Psoas muscle (tissue), 8 donors: ENCODE results near the gene CACUL1. TPM values are rescaled to one million over a fixed set of nuclear protein-coding genes. Genes with fewer than 3 reads are reported as not detected.

Experiments used
- ATAC-seq, 4 donors: fragments of 200-7000 bp; cut with Tn5 transposase; one replicate each; pipeline ENCODE4 v1.9.1; 2020; ENCODE audit warnings: moderate library complexity in 3 of 4, mild to moderate bottlenecking in 2 of 4
- DNase-seq, 2 donors: peaks; one replicate each; pipeline ENCODE4 v3.0.0-alpha.2; 2020
- H3K27ac ChIP-seq: fragments of 200-600 bp; one replicate; pipeline ENCODE4 v1.8.0; 2022
- H3K27me3 ChIP-seq, 3 donors: fragments of 200-600 bp in 1 of 3; one replicate each; pipeline versions ENCODE4 v1.6.1 to v1.8.0; 2013 to 2022; ENCODE audit warnings: low read length in 2 of 3, mild to moderate bottlenecking in 2 of 3, moderate library complexity in 1 of 3; ENCODE audit not compliant: insufficient read depth in 3 of 3
- H3K36me3 ChIP-seq, 2 donors: fragments of 200-600 bp in 1 of 2; one replicate each; pipeline versions ENCODE4 v1.6.1 to v1.8.0; 2013 to 2022; ENCODE audit warnings: low read depth in 1 of 2, mild to moderate bottlenecking in 1 of 2, moderate library complexity in 1 of 2; ENCODE audit not compliant: insufficient read depth in 1 of 2
- H3K4me1 ChIP-seq: fragments of 200-600 bp; one replicate; pipeline ENCODE4 v1.8.0; 2022
- H3K4me3 ChIP-seq: fragments of 200-600 bp; one replicate; pipeline ENCODE4 v1.8.0; 2022; ENCODE audit warnings: mild to moderate bottlenecking
- H3K9me3 ChIP-seq: fragments of 200-600 bp; one replicate; pipeline ENCODE4 v1.8.0; 2022
- CTCF ChIP-seq: fragments of 200-600 bp; IDR thresholded peaks from one replicate; pipeline ENCODE4 v1.8.0; 2022; ENCODE audit warnings: antibody characterized with exemption
- WGBS, 3 donors: extraction: QIAGEN DNeasy Blood & Tissue Kit; methylation state at CpG; one replicate each; pipeline versions ENCODE4 v1.1.6 to v1.1.7; 2013; 5-methylcytosine and 5-hydroxymethylcytosine counted together
- intact Hi-C, 2 donors: fragments of 100-400 bp; cut with DNase I; formaldehyde crosslinking; loops; one replicate each; pipeline versions ENCODE4 v1.11.0 to v1.14.2; 2022
- polyA plus RNA-seq, 3 donors: library from polyadenylated mRNA; stranded (reverse); fragments of 200-250 nt; gene quantifications; one replicate each; pipeline ENCODE4 v1.2.3, GENCODE V29; 2013
- total RNA-seq, 4 donors: library from RNA; stranded (reverse); fragmentation: NEBNext Ultra II Directional in 2 of 4; extraction: Animal tissue kit (Norgen Biotek cat#: 25700) in 2 of 4; gene quantifications; one replicate each; pipeline versions ENCODE4 v1.2.1 to v1.2.4, GENCODE V29; 2021 to 2023
- donor health status: healthy with polysubstance abuse.
- donor health status: DM: no; HTN: no; CAD: no; lungs with moderate emphysema.
- donor health status: Bipolar disorder and iron deficiency.
- donor health status: healthy.
- donor health status: DM: yes; HTN: yes; CAD: no.
- donor health status: DM: no; HTN: no; CAD: no.
- donor health status: DM: no; HTN: no; CAD: no.
- donor health status: DM: yes; HTN: yes; CAD: no.

CACUL1 gene
- total and polyA plus RNA-seq, 7 donors, result 5.9 to 41.0 (median 22.1) TPM

- H3K9me3 ChIP-seq, result no peaks in the 10 kb centered on the region
- DNase-seq (no peak), ATAC-seq (peak in 3 of 4 donors; percentile 51 to 71 (median 56))
- intact Hi-C loops, result no loop called here
- H3K36me3 ChIP-seq, result peaks cover 2 to 75% of the 10 kb centered on the region in 2 donors
- no peak overlapping the region for H3K4me3 ChIP-seq
- H3K27me3 ChIP-seq, result no peaks in the 10 kb centered on the region
- no peaks in the 10 kb centered on the region for H3K4me1 ChIP-seq
- 52 to 64% (median 55%) methylated on average over 4 of the region's 4 CpGs for WGBS, 3 donors
- H3K27ac ChIP-seq, result no peak overlapping the region
- no peak for TF ChIP-seq CTCF
Observed at GRCh38 chr10:118689070-118689858, 65.5 kb downstream of the CACUL1 start.

- no peak overlapping the region for H3K27ac ChIP-seq
- no peak overlapping the region for H3K4me3 ChIP-seq
- H3K36me3 ChIP-seq, result peaks cover 2 to 77% of the 10 kb centered on the region in 2 donors
- TF ChIP-seq CTCF, result no peak
- no peaks in the 10 kb centered on the region for H3K9me3 ChIP-seq
- H3K4me1 ChIP-seq, result no peaks in the 10 kb centered on the region
- ATAC-seq, result no peak
- DNase-seq, result no peak
- H3K27me3 ChIP-seq, result no peaks in the 10 kb centered on the region
- intact Hi-C loops, result no loop called here
Observed at GRCh38 chr10:118687472-118687871, 67.3 kb downstream of the CACUL1 start.

- 87 to 89% (median 88%) methylated on average over 6 of the region's 6 CpGs for WGBS, 3 donors
- Histone ChIP-seq H3K4me1 (no peaks in the 10 kb centered on the region), H3K36me3 (peaks cover 4 to 58% of the 10 kb centered on the region in 2 donors), H3K9me3 (no peaks in the 10 kb centered on the region), H3K27me3 (no peaks in the 10 kb centered on the region), H3K27ac (no peak overlapping the region), H3K4me3 (no peak overlapping the region)
- intact Hi-C loops, result no loop called here
- DNase-seq (no peak), ATAC-seq (no peak)
- TF ChIP-seq CTCF, result no peak
Observed at GRCh38 chr10:118682533-118682932, 72.2 kb downstream of the CACUL1 start.

- no peak for ATAC-seq
- Histone ChIP-seq H3K36me3 (peaks cover 2 to 37% of the 10 kb centered on the region in 2 donors), H3K27ac (no peak overlapping the region), H3K4me3 (no peak overlapping the region), H3K9me3 (no peaks in the 10 kb centered on the region), H3K4me1 (no peaks in the 10 kb centered on the region), H3K27me3 (no peaks in the 10 kb centered on the region)
- WGBS, 3 donors, result 97 to 99% (median 98%) methylated on average over 1 of the region's 1 CpG
- intact Hi-C loops, result no loop called here
- DNase-seq, result no peak
- TF ChIP-seq CTCF, result no peak
Observed at GRCh38 chr10:118680197-118680596, 74.6 kb downstream of the CACUL1 start.
